Measurements from ENCODE around the gene STMN3. TPM values are rescaled to one million over a fixed set of nuclear protein-coding genes. Genes with fewer than 3 reads are reported as not detected.

Gene STMN3
- total and polyA plus RNA-seq, 11 donors: 2.9 to 15.6 (median 5.2) TPM

- WGBS, 4 donors: 79 to 91% (median 90%) methylated on average over 6 of the region's 6 CpGs
- intact Hi-C loops (cut with DNase I): no loop called here
- no peaks in the 10 kb centered on the region for H3K9me3 ChIP-seq
- no peaks in the 10 kb centered on the region for H3K36me3 ChIP-seq
- no peak overlapping the region for H3K4me3 ChIP-seq
- peaks cover 0 to 21% (median 15%) of the 10 kb centered on the region in 12 donors for H3K4me1 ChIP-seq
- no peak for ATAC-seq
- TF ChIP-seq, protein P1, sequence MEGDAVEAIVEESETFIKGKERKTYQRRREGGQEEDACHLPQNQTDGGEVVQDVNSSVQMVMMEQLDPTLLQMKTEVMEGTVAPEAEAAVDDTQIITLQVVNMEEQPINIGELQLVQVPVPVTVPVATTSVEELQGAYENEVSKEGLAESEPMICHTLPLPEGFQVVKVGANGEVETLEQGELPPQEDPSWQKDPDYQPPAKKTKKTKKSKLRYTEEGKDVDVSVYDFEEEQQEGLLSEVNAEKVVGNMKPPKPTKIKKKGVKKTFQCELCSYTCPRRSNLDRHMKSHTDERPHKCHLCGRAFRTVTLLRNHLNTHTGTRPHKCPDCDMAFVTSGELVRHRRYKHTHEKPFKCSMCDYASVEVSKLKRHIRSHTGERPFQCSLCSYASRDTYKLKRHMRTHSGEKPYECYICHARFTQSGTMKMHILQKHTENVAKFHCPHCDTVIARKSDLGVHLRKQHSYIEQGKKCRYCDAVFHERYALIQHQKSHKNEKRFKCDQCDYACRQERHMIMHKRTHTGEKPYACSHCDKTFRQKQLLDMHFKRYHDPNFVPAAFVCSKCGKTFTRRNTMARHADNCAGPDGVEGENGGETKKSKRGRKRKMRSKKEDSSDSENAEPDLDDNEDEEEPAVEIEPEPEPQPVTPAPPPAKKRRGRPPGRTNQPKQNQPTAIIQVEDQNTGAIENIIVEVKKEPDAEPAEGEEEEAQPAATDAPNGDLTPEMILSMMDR (IDR thresholded peaks at IDR 0.05): no peak
- no peak overlapping the region for H3K27ac ChIP-seq
- H3K27me3 ChIP-seq: peaks cover 0 to 17% (median 5%) of the 10 kb centered on the region in 9 donors
- no peak for DNase-seq
Observed at GRCh38 chr20:63648190-63648589, 5.0 kb downstream of the STMN3 start.

- TF ChIP-seq POLR2A (IDR thresholded peaks at IDR 0.05): no peak
- TF ChIP-seq, protein P1 (IDR thresholded peaks at IDR 0.05): no peak
- DNase-seq (no peak), ATAC-seq (no peak)
- no peaks in the 10 kb centered on the region for H3K27me3 ChIP-seq
- no peak overlapping the region for H3K4me3 ChIP-seq
- peaks cover 0 to 15% (median 6%) of the 10 kb centered on the region in 12 donors for H3K4me1 ChIP-seq
- H3K9me3 ChIP-seq: no peaks in the 10 kb centered on the region
- no peaks in the 10 kb centered on the region for H3K36me3 ChIP-seq
- WGBS, 4 donors: 47 to 74% (median 69%) methylated on average over 3 to 4 of the region's 4 CpGs
- no peak overlapping the region for H3K27ac ChIP-seq
- intact Hi-C loops (cut with DNase I): no loop called here
Observed at GRCh38 chr20:63645218-63645617, 8.0 kb downstream of the STMN3 start.

DNA sequence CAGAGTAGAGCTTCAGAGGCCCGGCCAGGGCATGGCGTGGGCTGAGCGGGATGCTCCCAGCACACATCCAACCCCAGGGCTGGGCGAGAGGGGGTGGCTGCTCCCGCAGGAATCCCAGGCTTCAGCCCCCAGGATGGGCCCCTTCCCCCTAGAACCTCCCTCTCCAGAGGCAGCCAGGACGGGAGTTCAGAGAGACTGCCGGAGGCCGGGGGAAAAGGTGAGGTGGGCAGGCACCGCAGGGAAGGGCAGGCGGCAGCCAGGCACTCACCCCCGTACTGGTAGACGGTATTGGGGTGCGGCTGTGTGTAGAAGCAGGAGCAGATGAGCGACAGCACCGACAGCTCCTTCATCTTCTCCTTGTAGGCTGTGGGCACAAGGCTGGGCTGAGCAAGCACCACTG, 9.3 kb downstream of the STMN3 start:
- Histone ChIP-seq H3K9me3 (no peaks in the 10 kb centered on the region), H3K36me3 (no peaks in the 10 kb centered on the region), H3K27ac (no peak overlapping the region), H3K4me3 (no peak overlapping the region), H3K4me1 (peaks cover 0 to 26% (median 8%) of the 10 kb centered on the region in 12 donors), H3K27me3 (no peaks in the 10 kb centered on the region)
- WGBS, 4 donors: 86 to 89% (median 88%) methylated on average over 15 of the region's 15 CpGs
- TF ChIP-seq, protein P1 (IDR thresholded peaks at IDR 0.05): no peak
- no peak for TF ChIP-seq POLR2A (IDR thresholded peaks at IDR 0.05)
- ATAC-seq (no peak), DNase-seq (no peak)
- intact Hi-C loops (cut with DNase I): no loop called here

GRCh38 chr20:63643499-63643898, 9.7 kb downstream of the STMN3 start:
- Histone ChIP-seq H3K4me1 (peaks cover 0 to 29% (median 11%) of the 10 kb centered on the region in 12 donors), H3K27ac (no peak overlapping the region), H3K27me3 (no peaks in the 10 kb centered on the region), H3K9me3 (no peaks in the 10 kb centered on the region), H3K36me3 (no peaks in the 10 kb centered on the region), H3K4me3 (no peak overlapping the region)
- 79 to 89% (median 84%) methylated on average over 10 of the region's 10 CpGs for WGBS, 4 donors
- DNase-seq: no peak
- TF ChIP-seq POLR2A (IDR thresholded peaks at IDR 0.05): no peak
- TF ChIP-seq, protein P1 (IDR thresholded peaks at IDR 0.05): no peak
- no peak for ATAC-seq
- intact Hi-C loops (cut with DNase I): no loop called here
